Urinary bladder (tissue), 4 donors: ENCODE measurements around the gene PDZD7. TPM values are rescaled to one million over a fixed set of nuclear protein-coding genes. Genes with fewer than 3 reads are reported as not detected.

ENCODE experiments used
- DNase-seq: peaks from one replicate; pipeline ENCODE4 v3.0.0-alpha.2; 2015; ENCODE audit errors: extremely low spot score
- H3K27ac ChIP-seq: one replicate; pipeline ENCODE4 v1.5.1; 2013; ENCODE audit warnings: low read depth, mild to moderate bottlenecking, moderate library complexity
- H3K36me3 ChIP-seq: one replicate; pipeline ENCODE4 v1.6.1; 2013; ENCODE audit warnings: mild to moderate bottlenecking, moderate library complexity; ENCODE audit not compliant: insufficient read depth
- H3K4me1 ChIP-seq: one replicate; pipeline ENCODE4 v1.6.1; 2013; ENCODE audit warnings: mild to moderate bottlenecking, moderate library complexity; ENCODE audit not compliant: insufficient read depth
- H3K4me3 ChIP-seq: one replicate; pipeline ENCODE4 v1.5.1; 2013; ENCODE audit warnings: low read depth, low read length
- WGBS: extraction: QIAGEN DNeasy Blood & Tissue Kit; methylation state at CpG from one replicate; pipeline ENCODE4 v1.1.7; 2013; 5-methylcytosine and 5-hydroxymethylcytosine counted together
- polyA plus RNA-seq: library from polyadenylated mRNA; stranded (reverse); fragments of 200-250 nt; gene quantifications from one replicate; pipeline ENCODE4 v1.2.3, GENCODE V29; 2013
- total RNA-seq: library from RNA; depleted of rRNA; stranded (reverse); fragments of >200 nt; gene quantifications from one replicate; pipeline ENCODE4 v1.2.3, GENCODE V29; 2014
- donor health status: healthy with polysubstance abuse.
- donor health status: healthy.

The PDZD7 gene
- total and polyA plus RNA-seq, 2 donors, result 0.21 to 0.46 TPM

GRCh38 chr10:101054351-101054750 lies 23.4 kb upstream of the PDZD7 start:
- peaks cover 1% of the 10 kb centered on the region for H3K4me1 ChIP-seq
- no peaks in the 10 kb centered on the region for H3K36me3 ChIP-seq
- 85% methylated on average over 1 of the region's 1 CpG for WGBS
- DNase-seq, result no peak
- no peak overlapping the region for H3K4me3 ChIP-seq
- no peak overlapping the region for H3K27ac ChIP-seq

GRCh38 chr10:101053516-101053915 lies 22.6 kb upstream of the PDZD7 start:
- Histone ChIP-seq H3K4me1 (peaks cover 1% of the 10 kb centered on the region), H3K27ac (no peak overlapping the region), H3K4me3 (no peak overlapping the region), H3K36me3 (no peaks in the 10 kb centered on the region)
- DNase-seq, result no peak

GRCh38 chr10:101052285-101052684 lies 21.4 kb upstream of the PDZD7 start:
- Histone ChIP-seq H3K36me3 (no peaks in the 10 kb centered on the region), H3K4me3 (no peak overlapping the region), H3K4me1 (peaks cover 1% of the 10 kb centered on the region), H3K27ac (no peak overlapping the region)
- DNase-seq, result no peak
- 77% methylated on average over 3 of the region's 3 CpGs for WGBS

- DNase-seq, result no peak
- Histone ChIP-seq H3K36me3 (no peaks in the 10 kb centered on the region), H3K27ac (no peak overlapping the region), H3K4me3 (no peak overlapping the region), H3K4me1 (peaks cover 1% of the 10 kb centered on the region)
- WGBS, result 11% methylated on average over 42 of the region's 42 CpGs
These were observed 19.5 kb upstream of the PDZD7 start for GRCh38 chr10:101050208-101051069.

- DNase-seq, result no peak
- WGBS, result 10% methylated on average over 62 of the region's 62 CpGs
- Histone ChIP-seq H3K36me3 (no peaks in the 10 kb centered on the region), H3K27ac (no peak overlapping the region), H3K4me1 (peaks cover 1% of the 10 kb centered on the region), H3K4me3 (no peak overlapping the region)
These were observed 17.3 kb upstream of the PDZD7 start for GRCh38 chr10:101047961-101048892.

GRCh38 chr10:101047268-101047667 lies 16.3 kb upstream of the PDZD7 start:
- Histone ChIP-seq H3K4me1 (peaks cover 1% of the 10 kb centered on the region), H3K4me3 (no peak overlapping the region), H3K27ac (no peak overlapping the region), H3K36me3 (no peaks in the 10 kb centered on the region)
- 11% methylated on average over 16 of the region's 16 CpGs for WGBS
- DNase-seq, result no peak

- no peak for DNase-seq
- H3K4me3 ChIP-seq, result no peak overlapping the region
- H3K36me3 ChIP-seq, result no peaks in the 10 kb centered on the region
- WGBS, result 28% methylated on average over 25 of the region's 25 CpGs
- no peak overlapping the region for H3K27ac ChIP-seq
- H3K4me1 ChIP-seq, result peaks cover 1% of the 10 kb centered on the region
These were observed 15.7 kb upstream of the PDZD7 start for GRCh38 chr10:101046332-101047238.

- WGBS, result 82% methylated on average over 2 of the region's 2 CpGs
- Histone ChIP-seq H3K4me1 (no peaks in the 10 kb centered on the region), H3K36me3 (no peaks in the 10 kb centered on the region), H3K27ac (no peak overlapping the region), H3K4me3 (no peak overlapping the region)
- no peak for DNase-seq
These were observed 13.2 kb upstream of the PDZD7 start for GRCh38 chr10:101044117-101044516.

- no peaks in the 10 kb centered on the region for H3K36me3 ChIP-seq
- peak overlapping the region; percentile 32 for H3K4me3 ChIP-seq
- DNase-seq, result no peak
- peak overlapping the region; percentile 93 for H3K27ac ChIP-seq
- WGBS, result 21% methylated on average over 2 of the region's 2 CpGs
- H3K4me1 ChIP-seq, result no peaks in the 10 kb centered on the region
These were observed 12.4 kb upstream of the PDZD7 start for GRCh38 chr10:101043363-101043707.

- Histone ChIP-seq H3K27ac (peak overlapping the region; percentile 93), H3K36me3 (no peaks in the 10 kb centered on the region), H3K4me3 (peak overlapping the region; percentile 32), H3K4me1 (no peaks in the 10 kb centered on the region)
- DNase-seq, result peak; percentile 93
- WGBS, result 3% methylated on average over 40 of the region's 40 CpGs
These were observed 11.9 kb upstream of the PDZD7 start for GRCh38 chr10:101042667-101043362.

GRCh38 chr10:101042118-101042517 lies 11.2 kb upstream of the PDZD7 start:
- DNase-seq, result no peak
- Histone ChIP-seq H3K4me1 (no peaks in the 10 kb centered on the region), H3K36me3 (no peaks in the 10 kb centered on the region), H3K27ac (peak overlapping the region; percentile 79), H3K4me3 (no peak overlapping the region)
- whole genome bisulfite sequencing, result 63% methylated on average over 4 of the region's 4 CpGs

GRCh38 chr10:101041252-101041761 lies 10.4 kb upstream of the PDZD7 start:
- DNase-seq, result no peak
- Histone ChIP-seq H3K27ac (no peak overlapping the region), H3K4me1 (no peaks in the 10 kb centered on the region), H3K36me3 (no peaks in the 10 kb centered on the region), H3K4me3 (no peak overlapping the region)
- WGBS, result 22% methylated on average over 6 of the region's 6 CpGs
